Right lobe of liver (tissue), 4 donors: ENCODE results near the gene NPPC.

Experiments
- CTCF ChIP-seq, 4 donors: fragments of 200-600 bp in 3 of 4; fragments of 450-650 bp in 1 of 4; IDR thresholded peaks; one replicate each; pipeline versions ENCODE4 v1.5.1 to v1.8.0; 2016 to 2022; ENCODE audit warnings: antibody characterized with exemption in 4 of 4, mild to moderate bottlenecking in 2 of 4
- POLR2A ChIP-seq: fragments of 450-650 bp; IDR thresholded peaks from one replicate; pipeline ENCODE4 v1.6.1; 2017; ENCODE audit warnings: antibody characterized with exemption, mild to moderate bottlenecking
- donor health status: DM: no; HTN: no; CAD: no.
- donor health status: DM: no; HTN: no; CAD: no.
- donor health status: DM: no; HTN: yes; CAD: no.

GRCh38 chr2:231900972-231901371 lies 25.2 kb downstream of the NPPC start:
- TF ChIP-seq POLR2A, result no peak
- TF ChIP-seq CTCF (IDR thresholded peaks at IDR 0.05), result no peak
